Muscle of arm (tissue), 12 donors: Measurements from ENCODE around the gene ZSCAN16. TPM values are rescaled to one million over a fixed set of nuclear protein-coding genes. Genes with fewer than 3 reads are reported as not detected.

ENCODE experiments used
- DNase-seq: peaks from one replicate; pipeline ENCODE4 v3.0.0-alpha.2; 2013
- polyA plus RNA-seq, 12 donors: library from polyadenylated mRNA; unstranded; fragments of 120-200 nt; gene quantifications; one replicate each; pipeline ENCODE4 v1.2.1, GENCODE V29; 2013; ENCODE audit not compliant: insufficient read length in 12 of 12

ZSCAN16 gene
- polyA plus RNA-seq, 12 donors: 3.0 to 6.3 (median 4.0) TPM; not detected in 2

DNA sequence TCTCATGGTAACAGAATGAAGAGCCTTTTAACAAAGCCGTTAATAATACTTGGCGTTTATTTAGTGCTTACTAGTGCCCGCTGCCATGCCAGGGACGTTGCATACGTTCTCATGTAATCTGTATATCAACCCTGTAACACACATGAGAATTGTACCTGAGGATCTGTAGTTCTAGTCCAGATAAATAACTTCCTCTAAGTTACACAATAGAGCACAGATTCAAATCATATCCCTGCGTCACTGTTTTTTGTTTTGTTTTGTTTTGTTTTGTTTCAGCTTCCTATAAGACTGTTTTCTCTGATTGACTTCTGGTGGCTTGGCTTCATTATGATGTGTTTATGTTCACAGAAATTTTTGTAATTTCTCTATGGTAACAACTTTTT, 553 bp downstream of the ZSCAN16 start:
- no peak for DNase-seq

DNA sequence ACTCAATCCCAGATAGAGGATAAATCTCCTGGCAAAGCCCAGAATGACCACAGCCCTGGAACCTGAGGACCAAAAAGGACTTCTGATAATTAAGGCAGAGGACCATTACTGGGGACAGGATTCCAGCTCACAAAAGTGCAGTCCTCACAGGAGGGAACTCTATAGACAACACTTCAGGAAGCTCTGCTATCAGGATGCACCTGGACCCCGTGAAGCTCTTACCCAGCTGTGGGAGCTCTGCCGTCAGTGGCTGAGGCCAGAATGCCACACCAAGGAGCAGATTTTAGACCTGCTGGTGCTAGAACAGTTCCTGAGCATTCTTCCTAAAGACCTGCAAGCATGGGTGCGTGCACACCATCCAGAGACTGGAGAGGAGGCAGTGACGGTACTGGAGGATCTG, 992 bp downstream of the ZSCAN16 start:
- DNase-seq: no peak

DNA sequence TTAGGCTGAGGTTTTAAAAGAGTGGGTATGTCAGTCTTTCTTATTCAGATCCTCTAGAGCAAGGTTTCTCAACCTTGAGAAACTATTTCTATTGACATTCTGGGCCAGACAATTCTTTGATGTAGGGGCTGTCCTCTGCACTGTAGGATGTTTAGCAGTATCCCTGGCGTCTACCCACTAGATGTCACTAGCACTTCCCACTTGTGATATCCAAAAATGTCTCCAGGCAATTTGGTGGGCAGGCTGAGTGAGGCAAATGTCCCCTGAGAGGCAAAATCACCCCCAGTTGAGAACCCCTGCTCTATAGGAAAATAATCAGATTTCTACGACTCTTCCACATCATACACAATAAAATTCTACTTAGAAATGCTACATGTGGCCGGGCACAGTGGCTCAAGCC, 9.6 kb downstream of the ZSCAN16 start:
- DNase-seq: no peak

DNA sequence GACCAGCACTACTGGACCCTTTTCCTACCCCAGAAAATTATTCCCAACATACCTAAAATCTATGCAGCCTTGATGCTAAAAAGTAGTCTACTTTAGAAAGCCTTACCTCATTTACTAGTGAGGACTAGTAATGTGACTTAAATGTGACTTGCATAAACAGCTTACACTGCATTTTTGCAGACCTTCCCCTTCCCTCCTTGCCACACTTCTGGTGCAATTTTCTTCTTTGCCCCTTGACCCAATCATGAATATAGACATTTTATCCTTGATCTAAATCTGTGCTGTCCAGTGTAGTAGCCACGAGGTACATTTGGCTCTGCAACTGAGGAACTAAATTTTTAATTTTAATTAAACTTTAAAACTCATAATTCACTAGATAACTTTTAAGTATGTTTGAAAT, 10.3 kb downstream of the ZSCAN16 start:
- DNase-seq: no peak

DNA sequence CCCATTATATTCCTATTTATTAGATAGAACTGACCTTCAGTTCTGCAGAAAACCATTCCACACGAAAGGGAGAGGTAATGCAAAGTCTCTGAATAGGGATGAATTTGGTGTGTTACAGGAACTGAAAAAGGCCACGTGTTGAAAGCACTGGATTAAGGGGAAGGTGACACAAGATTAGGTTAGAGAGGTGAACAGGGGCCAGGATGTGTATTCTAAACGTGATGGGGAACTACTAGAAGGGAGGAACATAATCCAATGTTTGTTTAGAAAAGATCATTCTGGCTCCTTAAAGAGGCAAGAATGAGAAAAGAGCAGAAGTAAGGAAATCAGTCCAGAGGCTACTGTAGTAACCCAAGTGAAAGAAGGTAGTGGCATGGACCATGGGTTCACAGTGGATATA, 11.0 kb downstream of the ZSCAN16 start:
- DNase-seq: no peak

DNA sequence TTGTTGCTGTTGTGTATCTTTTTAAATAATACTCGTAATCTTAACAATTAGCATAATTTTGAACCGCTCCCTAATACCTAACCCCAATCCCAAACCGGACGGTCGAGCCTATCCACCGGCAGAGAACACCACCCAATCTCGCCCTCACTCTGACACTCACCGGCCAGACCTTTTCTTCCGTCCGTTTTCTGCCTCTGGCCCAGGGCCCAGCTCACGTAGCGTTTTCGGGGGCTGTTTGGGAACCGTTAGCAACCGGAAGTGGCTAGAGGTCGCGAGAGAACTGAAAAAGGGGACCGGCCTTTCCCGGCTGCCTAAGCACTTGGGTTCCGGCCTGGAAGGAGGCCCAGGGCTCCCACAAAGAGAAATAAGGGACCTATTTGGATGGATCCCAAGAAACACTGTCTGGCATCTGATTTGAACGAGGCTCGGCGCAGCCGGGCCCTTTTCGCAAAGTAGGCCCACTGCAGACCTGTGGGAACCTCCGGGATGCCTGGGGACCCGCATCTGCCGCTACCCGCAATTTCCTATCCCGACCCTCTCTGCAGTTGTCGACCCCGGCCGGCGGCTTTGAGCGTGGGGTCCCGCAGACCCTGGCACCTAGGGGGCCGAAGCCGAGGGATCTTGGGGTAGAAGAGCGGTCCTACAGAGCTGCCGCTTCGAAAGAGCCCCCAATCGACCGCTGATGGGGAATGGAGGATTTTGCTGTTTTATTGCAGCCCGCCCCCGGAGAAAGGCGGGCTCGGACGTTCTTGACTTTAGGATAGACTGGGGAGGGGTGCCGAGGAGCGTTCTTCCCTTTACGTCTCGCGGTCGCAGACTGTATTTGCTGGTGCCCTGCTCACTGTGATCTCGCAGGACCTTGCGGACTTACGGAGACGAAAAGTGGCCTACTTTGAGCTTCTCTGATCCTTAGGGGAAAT, 12.4 kb downstream of the ZSCAN16 start:
- peak; percentile 93 for DNase-seq

DNA sequence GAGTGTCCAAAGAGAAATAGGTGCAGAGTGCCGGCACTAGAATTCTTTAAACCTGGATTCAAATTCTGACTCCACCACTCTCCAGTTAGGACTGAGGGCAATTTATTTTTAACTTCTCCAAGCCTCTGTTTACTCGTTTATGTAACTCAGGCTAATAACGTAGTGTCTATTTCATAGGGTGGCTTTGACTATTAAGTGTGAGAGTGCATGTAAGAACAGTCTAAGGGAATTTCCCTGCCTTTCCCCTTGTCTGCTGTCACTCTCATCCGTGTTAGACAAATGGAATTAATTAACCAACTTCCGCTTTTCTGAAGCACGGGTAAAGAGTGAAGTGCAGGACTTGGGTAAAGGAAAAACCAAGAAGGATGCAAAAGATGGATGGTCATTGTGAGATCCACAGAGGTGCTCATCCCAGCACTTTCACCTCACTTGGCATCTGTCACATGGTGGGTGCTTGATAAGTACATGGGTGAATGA, 13.1 kb downstream of the ZSCAN16 start:
- no peak for DNase-seq

DNA sequence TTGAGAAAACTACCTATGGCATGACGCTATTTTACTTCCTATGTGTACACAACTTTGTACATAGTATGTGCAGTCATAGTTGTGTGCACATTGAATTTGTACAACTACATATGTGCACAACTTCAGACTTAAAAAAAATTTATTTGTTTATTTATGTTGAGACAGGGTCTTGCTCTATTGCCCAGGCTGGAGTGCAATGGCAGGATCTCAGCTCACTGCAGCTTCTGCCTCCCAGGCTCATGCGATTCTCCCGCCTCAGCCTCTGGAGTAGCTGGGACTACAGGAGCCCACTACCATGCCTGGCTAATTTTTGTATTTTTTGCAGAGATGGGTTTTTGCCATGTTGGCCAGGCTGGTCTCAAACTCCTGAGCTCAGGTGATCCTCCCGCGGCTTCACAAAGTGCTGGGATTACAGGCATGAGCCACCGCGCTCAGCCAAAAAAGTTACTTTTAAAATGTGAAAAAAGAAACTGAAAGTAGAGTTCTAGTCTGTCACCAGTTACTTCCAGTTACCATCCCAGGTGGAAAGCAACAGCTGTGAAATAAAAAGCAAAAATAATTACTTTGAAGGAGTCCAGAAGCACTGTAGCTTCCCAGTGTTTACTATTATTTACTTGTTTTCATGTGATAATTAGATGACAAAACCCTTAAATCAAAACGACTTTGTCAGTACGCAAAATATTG, 15.6 kb downstream of the ZSCAN16 start:
- no peak for DNase-seq

DNA sequence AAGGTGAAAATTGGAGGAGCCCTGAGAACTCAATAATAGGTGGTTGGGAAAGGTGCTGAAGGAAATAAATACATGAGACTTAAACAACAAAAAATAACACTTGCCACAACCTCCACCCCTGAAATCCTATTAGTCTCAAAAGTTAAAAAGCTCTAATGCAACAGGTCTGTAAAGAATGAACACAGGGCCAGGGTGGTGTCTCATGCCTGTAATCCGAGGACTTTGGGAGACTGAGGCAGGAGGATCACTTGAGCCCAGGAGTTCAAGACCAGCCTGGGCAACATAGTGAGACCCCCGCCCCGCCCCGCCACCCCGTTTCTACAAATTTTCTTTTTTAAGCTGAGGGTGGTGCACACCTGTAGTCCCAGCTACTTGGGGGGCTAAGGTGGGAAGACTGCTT, 16.2 kb downstream of the ZSCAN16 start:
- DNase-seq: no peak

DNA sequence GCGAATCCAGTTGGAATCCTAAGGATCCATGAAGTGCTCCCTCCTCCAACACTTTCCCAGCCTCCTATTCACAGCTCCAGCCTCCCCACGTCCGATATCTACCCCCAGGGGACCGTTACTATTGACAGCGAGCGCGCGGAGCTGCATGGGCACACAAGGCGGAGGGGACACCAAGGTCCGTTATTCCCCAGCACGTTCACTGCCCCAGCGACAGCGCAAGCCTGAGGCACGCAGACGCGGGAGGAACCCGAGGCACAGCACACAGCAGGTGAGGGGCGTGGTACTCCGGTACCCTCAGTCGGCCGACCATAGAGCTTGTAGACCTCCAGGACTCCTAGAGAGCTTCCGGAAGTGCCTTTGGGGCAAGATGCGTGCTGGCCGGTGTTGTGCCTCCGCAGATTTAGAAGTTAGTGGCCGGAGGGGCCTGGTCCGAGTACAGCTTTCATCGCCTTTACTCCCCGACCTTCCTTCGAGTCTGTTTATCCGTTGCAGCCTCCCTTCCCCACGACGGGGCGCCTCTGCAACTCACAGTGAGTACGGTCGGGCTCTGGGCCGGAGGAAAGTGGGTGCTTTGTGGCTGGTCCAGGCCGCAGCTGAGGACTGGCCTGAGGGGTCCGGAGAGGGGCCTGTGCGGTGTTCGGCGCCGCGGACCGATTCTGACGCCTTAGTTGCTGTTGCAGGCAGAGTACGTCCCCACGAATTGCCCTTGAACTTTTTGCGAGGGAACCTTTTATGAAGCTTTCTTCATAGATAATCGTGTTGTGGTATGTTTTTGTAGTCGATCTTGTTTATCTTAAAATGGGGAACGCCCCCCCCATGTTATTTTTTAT, 17.3 kb downstream of the ZSCAN16 start, which contains the start of gene ZKSCAN8:
ZKSCAN8 (plus strand) TSS at position 384 of the 830 bp plus-strand sequence. CDS start 6,525 bp downstream, outside the sequence.
- DNase-seq: peak; percentile 86

DNA sequence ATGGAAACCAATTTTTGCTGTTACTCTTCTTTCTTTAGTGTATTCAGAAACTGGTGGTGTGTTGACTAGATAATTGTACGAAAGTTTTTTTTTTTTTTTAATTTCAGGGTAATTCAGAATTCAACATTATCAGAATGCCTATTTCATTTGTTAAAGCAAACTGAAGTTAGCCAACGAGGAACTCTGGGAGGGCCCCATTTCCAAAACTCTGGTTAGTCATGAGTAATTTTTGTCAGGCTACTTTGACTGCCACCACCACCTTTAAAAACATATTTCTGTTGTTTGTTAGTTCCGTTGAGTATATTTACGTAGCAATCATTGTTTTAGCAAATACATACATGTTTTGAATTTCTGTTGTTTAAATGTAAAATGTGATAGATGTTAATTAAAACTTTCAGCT, 18.0 kb downstream of the ZSCAN16 start:
- DNase-seq: no peak

DNA sequence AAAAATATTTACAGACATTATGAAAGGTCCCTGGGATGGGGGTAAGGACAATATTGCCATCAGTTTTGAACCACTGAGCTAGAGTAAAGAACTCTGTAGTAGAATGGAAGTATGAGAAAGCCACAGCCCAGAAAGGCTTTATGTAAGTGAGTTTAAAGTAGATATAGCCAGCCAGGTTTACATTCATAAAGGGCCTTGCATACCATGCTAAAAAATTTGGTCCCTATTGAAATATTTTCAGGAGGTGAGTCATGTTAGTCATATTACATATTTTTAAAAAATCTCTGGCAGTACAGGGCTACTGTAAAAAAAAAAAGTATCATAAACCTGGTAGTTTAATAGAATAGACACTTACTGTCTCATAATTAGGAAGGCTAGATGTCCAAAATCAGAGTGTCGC, 20.8 kb downstream of the ZSCAN16 start:
- no peak for DNase-seq

DNA sequence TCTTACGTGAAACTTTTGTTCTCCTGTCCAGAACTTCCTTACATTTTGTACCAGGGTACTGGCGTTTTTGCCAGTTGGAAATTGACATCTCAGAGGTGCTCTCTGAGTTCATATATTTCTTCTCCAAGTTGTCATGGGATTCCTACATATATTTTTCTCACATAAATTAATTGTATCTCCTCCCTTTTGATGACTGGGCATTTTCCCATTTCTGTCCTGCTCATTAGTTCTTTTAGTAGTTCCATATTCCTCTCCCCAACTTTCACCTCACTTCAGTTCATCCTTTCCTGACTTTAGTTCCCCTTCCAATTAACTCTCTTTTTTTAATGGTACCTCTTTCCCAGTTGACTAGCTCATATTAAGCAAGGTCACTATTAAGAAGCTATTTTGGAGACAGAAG, 28.1 kb downstream of the ZSCAN16 start:
- DNase-seq: no peak

DNA sequence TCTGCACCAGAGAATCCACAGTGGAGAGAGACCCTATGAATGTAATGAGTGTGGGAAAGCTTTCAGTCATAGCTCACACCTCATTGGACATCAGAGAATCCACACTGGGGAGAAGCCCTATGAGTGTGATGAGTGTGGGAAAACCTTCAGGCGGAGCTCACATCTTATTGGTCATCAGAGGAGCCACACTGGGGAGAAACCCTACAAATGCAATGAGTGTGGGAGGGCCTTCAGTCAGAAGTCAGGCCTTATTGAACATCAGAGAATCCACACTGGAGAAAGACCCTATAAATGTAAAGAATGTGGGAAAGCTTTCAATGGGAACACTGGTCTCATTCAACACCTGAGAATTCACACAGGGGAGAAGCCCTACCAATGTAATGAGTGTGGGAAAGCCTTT, 29.1 kb downstream of the ZSCAN16 start:
- no peak for DNase-seq

DNA sequence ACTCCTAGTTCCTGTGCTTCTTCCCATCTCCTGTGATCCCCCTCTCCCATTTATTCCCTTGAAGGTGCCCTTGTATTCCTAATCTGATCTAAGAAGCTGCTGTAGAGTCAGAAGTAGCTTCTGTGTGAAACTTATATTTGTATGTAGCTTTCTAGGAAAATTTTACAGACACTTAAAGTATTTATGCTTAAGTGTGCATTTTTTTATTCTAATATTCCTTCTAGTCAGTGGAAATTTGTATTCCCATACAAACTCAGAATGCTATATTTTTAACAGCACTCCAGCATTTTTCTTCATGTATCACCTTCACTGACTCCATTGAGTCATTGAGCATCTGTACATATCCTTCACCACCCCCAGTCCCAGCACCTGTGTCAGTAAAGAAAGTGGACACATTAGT, 29.9 kb downstream of the ZSCAN16 start:
- no peak for DNase-seq

DNA sequence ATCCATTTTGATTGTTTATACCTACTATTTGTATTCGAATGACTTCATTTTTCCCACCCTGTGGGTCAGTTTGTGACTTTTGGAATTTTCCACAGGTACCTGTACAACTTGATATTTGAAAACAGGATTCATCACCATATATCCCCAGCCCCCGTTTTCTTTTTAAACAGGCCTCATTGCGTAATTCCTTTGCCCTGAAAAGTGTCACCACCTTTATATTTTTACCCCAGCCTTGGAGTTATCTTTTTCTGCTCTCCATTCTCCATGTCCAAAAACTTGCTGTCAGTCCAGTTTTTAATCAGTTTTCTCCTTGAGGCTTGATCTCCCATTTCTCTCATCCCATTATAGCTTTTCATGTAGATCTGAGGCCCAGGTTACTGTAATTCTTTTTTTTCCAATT, 33.9 kb downstream of the ZSCAN16 start:
- no peak for DNase-seq

DNA sequence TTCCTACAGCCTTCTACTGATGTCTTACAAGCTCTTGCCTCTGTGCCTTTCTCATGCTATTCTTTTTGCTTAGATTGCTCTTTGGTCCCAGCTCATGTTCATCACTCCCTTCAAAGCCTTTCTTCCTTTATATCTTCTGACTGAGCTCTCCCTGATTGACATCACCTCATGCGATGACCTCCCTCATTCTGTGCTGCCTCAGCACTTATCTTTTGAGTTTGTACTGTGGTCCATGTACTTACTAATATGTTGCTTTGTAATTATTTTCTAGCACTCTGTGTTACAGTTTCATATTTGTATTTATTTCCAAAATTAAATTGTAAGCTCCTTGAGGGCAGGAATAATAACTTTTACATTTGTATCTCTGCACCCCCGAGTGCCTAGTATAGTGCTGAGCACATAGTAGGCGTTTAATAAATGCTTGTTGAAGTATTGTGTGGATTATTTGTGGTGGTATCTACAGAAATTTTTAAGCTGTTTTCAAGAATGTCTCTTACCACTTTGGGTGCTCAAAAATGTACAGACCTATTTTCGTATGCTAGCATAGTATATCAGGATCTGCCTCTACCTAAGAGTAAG, 34.7 kb downstream of the ZSCAN16 start:
- no peak for DNase-seq

DNA sequence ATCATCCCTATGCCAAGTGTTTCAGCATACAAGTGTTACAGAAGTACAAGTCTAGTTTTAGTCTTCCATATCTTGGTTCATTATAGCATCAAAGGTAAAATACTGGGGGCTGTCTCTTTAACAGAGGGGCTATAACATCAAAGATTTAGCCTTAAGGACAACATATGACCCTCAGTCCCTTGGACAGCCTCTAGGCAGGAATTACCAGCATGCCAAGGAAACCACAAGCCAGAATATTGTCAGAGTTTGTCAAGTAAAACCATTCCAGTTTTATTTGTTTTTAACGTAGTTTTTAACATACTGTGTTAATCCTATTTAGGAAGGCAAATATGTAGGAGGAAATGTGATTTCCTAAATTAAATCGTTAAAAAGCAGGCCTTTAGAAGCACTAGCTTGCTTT, 35.8 kb downstream of the ZSCAN16 start:
- no peak for DNase-seq

DNA sequence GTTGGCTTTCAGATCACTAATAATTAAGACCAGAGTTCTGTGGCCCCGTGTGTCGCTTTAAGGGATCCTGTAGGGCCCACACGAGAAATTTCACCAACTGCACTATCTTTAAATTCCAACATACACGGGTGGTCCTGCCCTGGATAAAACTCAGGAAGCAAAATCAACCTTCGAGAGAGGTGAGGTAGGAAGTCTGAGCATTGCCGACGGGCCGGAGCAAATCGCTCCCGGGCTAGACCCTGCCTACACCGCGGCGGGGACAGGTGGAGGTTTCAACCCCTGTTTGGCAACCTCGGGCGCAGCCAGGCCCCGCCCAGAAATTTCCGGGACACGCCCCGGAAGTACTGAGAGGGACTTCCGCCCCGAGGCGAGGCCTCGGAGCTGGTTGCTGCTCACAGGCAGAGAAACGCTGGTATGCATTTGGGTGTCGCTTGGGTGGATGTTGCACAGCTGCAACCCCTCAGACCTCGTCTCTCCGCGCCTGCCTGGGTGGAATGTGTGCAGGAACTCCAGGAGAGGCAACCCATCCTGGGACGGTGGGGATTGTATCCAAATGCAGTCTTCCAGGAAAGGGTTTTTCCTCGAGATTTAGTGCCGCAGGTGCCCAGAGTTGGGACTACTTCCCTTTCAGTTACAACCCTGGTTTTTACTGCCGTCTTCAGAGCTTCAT, 37.1 kb downstream of the ZSCAN16 start:
- DNase-seq: peak; percentile 68

DNA sequence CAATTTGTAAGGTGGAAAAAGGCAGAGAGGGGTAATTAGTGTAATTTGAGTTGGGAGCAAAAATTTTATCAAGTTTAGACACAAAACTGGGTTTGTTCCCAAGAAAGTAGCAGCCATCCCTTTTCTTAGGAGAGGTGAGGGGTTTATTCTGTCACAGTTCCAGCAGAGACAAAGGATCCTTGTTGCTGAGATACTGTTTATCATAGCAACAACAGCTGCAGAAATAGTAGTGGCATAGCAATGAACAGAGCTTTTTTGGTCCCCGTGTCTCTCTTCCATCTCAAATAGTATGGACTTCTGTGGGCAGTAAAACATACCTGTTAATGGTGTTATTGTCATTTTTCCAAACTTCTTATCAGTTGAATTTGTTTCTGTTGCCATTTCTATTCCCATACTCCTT, 41.2 kb downstream of the ZSCAN16 start:
- DNase-seq: no peak

DNA sequence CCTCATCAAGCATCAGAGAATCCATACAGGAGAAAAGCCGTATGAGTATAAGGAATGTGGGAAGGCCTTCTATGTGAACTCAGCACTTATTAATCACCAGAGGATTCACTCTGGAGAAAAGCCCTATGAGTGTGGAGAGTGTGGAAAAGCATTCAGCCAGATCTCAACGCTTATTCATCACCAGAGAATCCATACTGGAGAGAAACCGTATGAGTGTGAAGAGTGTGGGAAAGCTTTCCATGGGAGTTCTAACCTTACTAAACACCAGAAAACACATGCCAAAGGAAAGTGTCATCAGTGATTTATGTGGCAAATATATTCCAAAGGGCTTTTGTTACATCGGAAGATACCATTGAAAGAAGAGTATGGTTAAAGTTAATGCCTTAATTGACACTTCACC, 42.7 kb downstream of the ZSCAN16 start:
- DNase-seq: no peak
